K562 (cell line): ENCODE measurements around the gene NLK. TPM values are rescaled to one million over a fixed set of nuclear protein-coding genes. Genes with fewer than 3 reads are reported as not detected.

Experiments
- BRD4 ChIP-seq: fragments of 200-600 bp; sonication (generic); IDR thresholded peaks from 2 replicates; pipeline ENCODE4 v1.6.1; 2017; ENCODE audit warnings: inconsistent platforms
- C11orf30 ChIP-seq: fragments of 450-650 bp; IDR thresholded peaks from 2 replicates; pipeline ENCODE4 v1.6.1; 2016; ENCODE audit warnings: low read depth, mild to moderate bottlenecking
- CBFA2T3 ChIP-seq: fragments of 450-650 bp; IDR thresholded peaks from 2 replicates; pipeline ENCODE4 v1.6.1; 2017
- CHCHD3 ChIP-seq: fragments of 250-450 bp; sonication (Bioruptor Pico); IDR thresholded peaks from 2 replicates; pipeline ENCODE4 v2.1.2; 2022; ENCODE audit warnings: mild to moderate bottlenecking
- COPS2 ChIP-seq: fragments of 450-650 bp; conservative IDR thresholded peaks from 2 replicates; pipeline ENCODE4 v1.6.1; 2016; ENCODE audit warnings: mild to moderate bottlenecking, moderate library complexity
- E2F1 ChIP-seq: sonication (generic); formaldehyde crosslinking; IDR thresholded peaks from 2 replicates; pipeline ENCODE4 v1.8.1; 2023; ENCODE audit warnings: mild to moderate bottlenecking, missing genetic modification reagents, moderate library complexity
- FIP1L1 ChIP-seq: fragments of 200-400 bp; formaldehyde crosslinking; IDR thresholded peaks from 2 replicates; pipeline ENCODE4 v1.6.1; 2018; ENCODE audit warnings: mild to moderate bottlenecking, low read depth, low read length; ENCODE audit not compliant: poor library complexity, severe bottlenecking
- FOXJ3 ChIP-seq: sonication (generic); formaldehyde crosslinking; IDR thresholded peaks from 2 replicates; pipeline ENCODE4 v1.4.0; 2020; ENCODE audit warnings: mild to moderate bottlenecking, missing genetic modification reagents
- GABPA ChIP-seq: fragments of 200-800 bp; sonication (Bioruptor generic); conservative IDR thresholded peaks from 2 replicates; pipeline ENCODE4 v1.6.1; 2016; ENCODE audit warnings: low read depth, missing genetic modification characterization, missing compliant biosample characterization
- GTF2A2 ChIP-seq: IDR thresholded peaks from 2 replicates; pipeline ENCODE4 v1.6.1; 2016; ENCODE audit warnings: mild to moderate bottlenecking, missing genetic modification characterization, missing compliant biosample characterization
- KDM2B ChIP-seq: fragments of 250-450 bp; sonication (Bioruptor Pico); IDR thresholded peaks from 2 replicates; pipeline ENCODE4 v1.8.0; 2021; ENCODE audit warnings: mild to moderate bottlenecking, moderate library complexity
- KLF16 ChIP-seq: IDR thresholded peaks from 2 replicates; pipeline ENCODE4 v1.6.1; 2016; ENCODE audit warnings: antibody characterized with exemption
- MXI1 ChIP-seq: IDR thresholded peaks from 2 replicates; pipeline ENCODE4 v1.6.1; 2011; ENCODE audit warnings: low read depth, mild to moderate bottlenecking, improper control_type of control experiment, low read length
- NFE2L1 ChIP-seq: fragments of 450-650 bp; IDR thresholded peaks from 2 replicates; pipeline ENCODE4 v1.6.1; 2016; ENCODE audit warnings: missing genetic modification characterization, low read depth, mild to moderate bottlenecking, missing compliant biosample characterization, moderate library complexity, borderline replicate concordance
- RCOR1 ChIP-seq, 2 experiments: IDR thresholded peaks; 2 replicates each; pipeline ENCODE4 v1.6.1; 2012; ENCODE audit warnings: low read depth in 2 of 2, low read length in 2 of 2, borderline replicate concordance in 1 of 2, improper control_type of control experiment in 1 of 2
- TAF15 ChIP-seq: fragments of 200-400 bp; formaldehyde crosslinking; IDR thresholded peaks from 2 replicates; pipeline ENCODE4 v1.6.1; 2017; ENCODE audit warnings: mild to moderate bottlenecking, low read depth, low read length, moderate library complexity
- TGIF2 ChIP-seq: sonication (generic); formaldehyde crosslinking; IDR thresholded peaks from 2 replicates; pipeline ENCODE4 v1.8.1; 2022; ENCODE audit warnings: mild to moderate bottlenecking, missing genetic modification reagents, moderate library complexity
- U2AF1 ChIP-seq: fragments of 200-400 bp; formaldehyde crosslinking; optimal IDR thresholded peaks from 2 replicates; pipeline ENCODE3; 2017; ENCODE audit warnings: mild to moderate bottlenecking, low read depth, low read length, moderate library complexity
- XRCC3 ChIP-seq: fragments of 450-650 bp; IDR thresholded peaks from 2 replicates; pipeline ENCODE4 v1.6.1; 2017; ENCODE audit warnings: mild to moderate bottlenecking, moderate library complexity
- ZBTB11 ChIP-seq, 3 experiments: fragments of 200-800 bp in 1 of 3; fragments of 250-450 bp in 1 of 3; fragments of 450-650 bp in 1 of 3; sonication (Bioruptor Pico) in 1 of 3; sonication (Bioruptor generic) in 1 of 3; formaldehyde crosslinking in 1 of 3; IDR thresholded peaks; 2 replicates each; pipeline versions ENCODE4 v1.6.1 to v1.8.0; 2016 to 2022; ENCODE audit warnings: mild to moderate bottlenecking in 2 of 3, missing genetic modification characterization in 2 of 3, missing compliant biosample characterization in 1 of 3, moderate library complexity in 1 of 3
- ZNF583 ChIP-seq: fragments of 250-450 bp; sonication (Bioruptor Pico); IDR thresholded peaks from 2 replicates; pipeline ENCODE4 v1.4.0; 2020
- polyA plus RNA-seq, 8 experiments: library from polyadenylated mRNA; depleted of rRNA in 4 of 8; stranded (reverse) in 5 of 8; unstranded in 3 of 8; fragments of >200 nt; fragmentation: Nextera tagmentation in 2 of 8; fragmentation: Illumina TruSeq in 1 of 8; extraction: Ambion mirVana in 2 of 8; extraction: Trizol in 1 of 8; gene quantifications; 2 replicates each; pipeline versions ENCODE4 v1.2.1 to v1.2.3, GENCODE V29; 2011 to 2014; ENCODE audit warnings: inconsistent platforms in 1 of 8, missing spikeins in 1 of 8
- total RNA-seq, 7 experiments: library from RNA; depleted of rRNA in 6 of 7; stranded (reverse); fragments of >200 nt in 6 of 7; fragmentation: Illumina TruSeq in 2 of 7; extraction: Trizol in 2 of 7; gene quantifications; 2 replicates each; pipeline versions ENCODE4 v1.2.1 to v1.2.3, GENCODE V29; 2011 to 2021; ENCODE audit warnings: low replicate concordance in 1 of 7
- TF ChIP-seq, protein P1 (sequence below): IDR thresholded peaks from 2 replicates; pipeline ENCODE4 v1.6.1; 2012; ENCODE audit warnings: low read depth, low read length, improper control_type of control experiment, borderline replicate concordance
- TF ChIP-seq, protein P2 (sequence below): fragments of 250-450 bp; sonication (Bioruptor Pico); IDR thresholded peaks from 2 replicates; pipeline ENCODE4 v1.4.0; 2020; ENCODE audit warnings: mild to moderate bottlenecking

The NLK gene
- total and polyA plus RNA-seq, 9 of the 15 experiments (the other 6 are each of a cell fraction or from before 2014, with no cell fraction given): 10.9 to 59.6 (median 26.7) TPM

DNA sequence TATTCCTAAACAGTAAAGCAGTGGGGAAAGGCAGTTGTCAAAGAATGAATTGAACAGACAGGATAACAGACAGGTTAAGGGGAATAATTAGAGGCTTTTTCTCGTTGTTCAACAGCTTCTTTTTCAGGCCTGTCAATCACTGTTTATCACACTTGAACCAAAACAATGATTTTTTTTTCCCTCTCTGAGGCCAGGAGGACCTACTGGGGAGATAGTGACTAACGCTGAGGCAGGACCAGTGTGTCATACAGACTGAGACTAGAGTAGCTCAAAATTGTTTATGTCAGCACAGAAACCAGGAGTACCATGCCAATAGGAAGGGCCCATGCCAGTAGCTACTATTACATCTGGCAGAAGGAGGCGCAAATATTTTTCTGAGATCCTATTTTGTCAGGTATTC lies 41.3 kb upstream of the NLK start (continued):
- TF ChIP-seq CHCHD3 (CRISPR knock-in tag): no peak
- TF ChIP-seq, protein P1, sequence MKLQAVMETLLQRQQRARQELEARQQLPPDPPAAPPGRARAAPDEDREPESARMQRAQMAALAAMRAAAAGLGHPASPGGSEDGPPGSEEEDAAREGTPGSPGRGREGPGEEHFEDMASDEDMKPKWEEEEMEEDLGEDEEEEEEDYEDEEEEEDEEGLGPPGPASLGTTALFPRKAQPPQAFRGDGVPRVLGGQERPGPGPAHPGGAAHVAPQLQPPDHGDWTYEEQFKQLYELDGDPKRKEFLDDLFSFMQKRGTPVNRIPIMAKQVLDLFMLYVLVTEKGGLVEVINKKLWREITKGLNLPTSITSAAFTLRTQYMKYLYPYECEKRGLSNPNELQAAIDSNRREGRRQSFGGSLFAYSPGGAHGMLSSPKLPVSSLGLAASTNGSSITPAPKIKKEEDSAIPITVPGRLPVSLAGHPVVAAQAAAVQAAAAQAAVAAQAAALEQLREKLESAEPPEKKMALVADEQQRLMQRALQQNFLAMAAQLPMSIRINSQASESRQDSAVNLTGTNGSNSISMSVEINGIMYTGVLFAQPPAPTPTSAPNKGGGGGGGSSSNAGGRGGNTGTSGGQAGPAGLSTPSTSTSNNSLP: no peak
- no peak for TF ChIP-seq COPS2
- no peak for TF ChIP-seq ZBTB11 (CRISPR knock-in tag; IDR thresholded peaks at IDR 0.05)
- TF ChIP-seq KLF16: no peak
- no peak for TF ChIP-seq TGIF2
- TF ChIP-seq FIP1L1: no peak
- TF ChIP-seq U2AF1: no peak
- no peak for TF ChIP-seq E2F1 (CRISPR knock-in tag)
- TF ChIP-seq GTF2A2 (tag): no peak
- no peak for TF ChIP-seq MXI1
- no peak for TF ChIP-seq KDM2B (CRISPR knock-in tag)
- peak in 1 of 2 experiments; percentile 83; a peak in 2 of 4 replicates for TF ChIP-seq RCOR1 (IDR thresholded peaks at IDR 0.05; ENCODE audit: borderline replicate concordance in 1 of 2, low read depth in 2 of 2, low read length in 2 of 2)
- TF ChIP-seq, protein P2, sequence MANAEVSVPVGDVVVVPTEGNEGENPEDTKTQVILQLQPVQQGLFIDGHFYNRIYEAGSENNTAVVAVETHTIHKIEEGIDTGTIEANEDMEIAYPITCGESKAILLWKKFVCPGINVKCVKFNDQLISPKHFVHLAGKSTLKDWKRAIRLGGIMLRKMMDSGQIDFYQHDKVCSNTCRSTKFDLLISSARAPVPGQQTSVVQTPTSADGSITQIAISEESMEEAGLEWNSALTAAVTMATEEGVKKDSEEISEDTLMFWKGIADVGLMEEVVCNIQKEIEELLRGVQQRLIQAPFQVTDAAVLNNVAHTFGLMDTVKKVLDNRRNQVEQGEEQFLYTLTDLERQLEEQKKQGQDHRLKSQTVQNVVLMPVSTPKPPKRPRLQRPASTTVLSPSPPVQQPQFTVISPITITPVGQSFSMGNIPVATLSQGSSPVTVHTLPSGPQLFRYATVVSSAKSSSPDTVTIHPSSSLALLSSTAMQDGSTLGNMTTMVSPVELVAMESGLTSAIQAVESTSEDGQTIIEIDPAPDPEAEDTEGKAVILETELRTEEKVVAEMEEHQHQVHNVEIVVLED (CRISPR knock-in tag): no peak
- TF ChIP-seq GABPA (tag): no peak
- TF ChIP-seq XRCC3: no peak
- no peak for TF ChIP-seq TAF15
- TF ChIP-seq CBFA2T3: peak; percentile 45
- TF ChIP-seq NFE2L1: no peak
- no peak for TF ChIP-seq FOXJ3 (CRISPR knock-in tag)
- TF ChIP-seq BRD4: no peak
- no peak for TF ChIP-seq ZNF583 (CRISPR knock-in tag)
- peak; percentile 55; the same call in 1 of the 2 replicates for TF ChIP-seq C11orf30
